ENCODE data around the gene WHRN. TPM values are rescaled to one million over a fixed set of nuclear protein-coding genes. Genes with fewer than 3 reads are reported as not detected.

WHRN gene
- total RNA-seq, 1 donor from 2014 or later: 0.52 TPM

DNA sequence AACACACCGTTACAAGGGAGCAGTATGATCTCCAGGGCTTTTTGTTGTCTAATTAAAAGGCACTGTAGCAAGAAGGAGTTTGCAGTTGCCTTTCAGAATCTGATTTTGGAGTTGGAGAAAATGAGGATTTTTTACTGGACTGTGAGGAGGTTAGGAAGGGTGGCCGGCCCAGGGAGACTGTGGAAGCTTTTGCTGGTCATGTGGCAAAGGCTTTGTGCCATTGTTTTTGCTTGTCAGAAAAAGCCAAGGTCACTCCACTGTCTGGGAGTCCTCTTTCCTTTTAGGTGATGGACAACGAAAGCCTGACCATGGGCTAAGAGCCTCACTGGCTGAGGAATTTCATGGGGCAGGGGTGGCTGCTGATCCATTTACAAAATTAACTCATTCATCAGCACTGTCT is 10.3 kb upstream of the WHRN start:
- intact Hi-C loops (cut with micrococcal nuclease): no loop called here

DNA sequence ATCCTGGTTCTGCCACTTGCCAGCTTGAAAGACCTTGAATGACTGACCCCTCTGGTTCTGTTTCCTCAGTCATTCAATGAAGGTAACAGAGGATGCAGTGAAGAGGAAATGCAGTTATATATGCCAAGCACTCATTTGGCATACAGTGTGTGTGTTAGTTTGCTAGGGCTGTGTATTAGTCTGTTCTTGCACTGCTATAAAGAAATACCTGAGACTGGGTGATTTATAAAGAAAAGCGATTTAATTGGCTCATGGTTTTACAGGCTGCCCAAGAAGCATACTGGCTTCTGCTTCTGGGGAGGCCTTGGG is 8.6 kb upstream of the WHRN start:
- intact Hi-C loops (cut with micrococcal nuclease): no loop called here

DNA sequence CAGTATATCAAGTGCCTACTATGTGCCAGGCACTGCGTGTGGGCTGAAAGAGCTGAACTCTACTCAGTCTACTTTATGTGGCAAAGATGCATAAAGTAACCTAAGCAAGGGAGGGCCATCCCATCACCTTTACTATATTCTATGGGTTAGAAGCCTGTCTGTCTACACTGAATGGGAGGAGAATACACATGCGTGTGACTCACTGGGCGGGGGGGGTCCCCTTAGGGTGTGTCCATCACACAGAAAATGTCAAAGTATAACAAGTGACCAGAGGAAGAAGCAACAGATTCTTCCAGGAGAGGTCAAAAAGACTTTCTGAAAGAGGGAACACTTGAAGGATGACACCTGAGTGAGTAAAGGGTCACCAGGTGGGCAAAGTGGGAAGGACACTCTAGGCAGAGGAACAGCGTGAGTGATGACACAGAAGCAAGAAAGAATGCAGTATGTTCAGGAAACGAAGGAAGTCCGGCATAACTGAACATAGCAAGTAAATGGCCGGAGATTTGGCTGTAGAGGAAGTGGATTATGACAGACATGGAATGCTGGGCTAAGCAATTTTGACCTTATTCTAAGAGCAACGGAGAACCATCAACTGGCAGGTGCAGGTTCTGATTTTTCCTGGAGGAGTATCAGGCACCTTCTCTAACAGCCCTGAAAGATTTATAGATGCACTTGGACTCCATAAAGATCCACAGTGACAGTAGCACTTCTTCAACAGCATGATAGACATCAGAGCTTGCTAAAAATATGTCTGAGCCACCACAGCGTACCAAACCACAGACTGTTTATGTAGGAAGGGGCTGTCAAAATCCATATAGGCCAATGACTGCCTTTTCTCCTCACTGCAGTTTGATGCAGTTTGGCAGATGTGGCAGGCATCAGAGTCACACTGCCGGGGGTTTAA is 8.0 kb upstream of the WHRN start:
- intact Hi-C loops (cut with micrococcal nuclease): no loop called here

DNA sequence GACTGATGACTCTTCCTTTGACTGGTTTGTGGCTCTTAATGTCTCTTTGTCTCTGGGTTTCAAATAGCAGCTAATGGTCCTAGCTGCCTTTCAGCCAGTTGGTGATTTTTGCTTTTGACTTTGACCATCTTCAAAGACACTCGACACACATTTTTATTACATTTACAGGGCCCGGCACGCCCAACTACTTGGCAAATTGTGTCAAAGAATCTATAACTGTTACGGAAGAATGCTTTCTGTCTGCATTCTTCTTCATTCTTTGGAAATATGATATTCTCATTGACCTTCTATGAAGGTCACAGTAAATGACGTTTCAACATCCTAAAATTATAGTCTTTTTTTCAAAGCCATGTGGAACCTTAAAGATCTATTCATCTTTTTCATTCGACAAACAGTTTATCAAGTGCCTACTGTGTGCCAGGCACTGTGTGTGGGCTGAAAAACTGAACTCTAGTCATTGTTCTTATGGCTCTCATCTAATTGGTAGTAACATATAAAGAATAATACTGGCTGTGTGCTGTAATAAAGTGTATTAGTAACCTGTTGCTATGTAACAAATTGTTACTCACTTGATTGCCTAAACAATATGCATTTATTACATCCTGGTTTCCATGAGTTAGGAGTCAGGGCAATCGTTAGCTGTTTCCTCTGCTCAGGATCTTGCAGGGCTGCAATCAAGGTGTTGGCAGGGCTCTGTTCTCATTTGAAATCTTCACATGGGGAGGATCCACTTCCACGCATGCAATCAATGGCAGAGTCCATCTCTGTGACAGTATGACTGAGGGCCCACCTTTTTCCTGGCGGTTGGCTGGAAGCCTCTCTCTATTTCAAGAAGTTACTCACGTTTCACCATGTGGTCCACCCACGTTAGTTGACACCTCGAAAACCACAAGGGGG is 7.0 kb upstream of the WHRN start:
- intact Hi-C loops (cut with micrococcal nuclease): no loop called here

DNA sequence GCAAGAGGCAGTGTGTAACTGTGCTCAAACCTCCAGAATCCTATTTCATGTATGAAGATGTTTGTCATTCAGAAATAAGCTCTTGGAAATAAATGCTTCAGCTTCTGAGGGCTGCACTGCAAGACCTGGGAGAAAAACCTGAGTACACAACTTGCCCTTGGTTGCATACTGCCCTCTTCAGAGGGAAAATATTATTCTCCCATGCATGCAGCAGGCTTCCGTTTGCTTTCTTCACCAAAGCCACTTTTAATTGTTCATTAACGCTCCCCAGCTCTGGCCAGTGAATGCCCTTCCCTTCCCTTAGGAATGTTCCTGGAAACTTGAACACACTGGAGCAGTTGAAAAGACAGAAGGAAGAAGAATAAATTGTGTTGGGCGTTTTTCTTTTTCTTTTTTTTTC is 2.5 kb upstream of the WHRN start:
- intact Hi-C loops (cut with micrococcal nuclease): loop anchor here (1.0 to 5.0 kb wide), 4 partner anchors 20 to 169 kb away; no protein-coding TSS in a partner anchor

DNA sequence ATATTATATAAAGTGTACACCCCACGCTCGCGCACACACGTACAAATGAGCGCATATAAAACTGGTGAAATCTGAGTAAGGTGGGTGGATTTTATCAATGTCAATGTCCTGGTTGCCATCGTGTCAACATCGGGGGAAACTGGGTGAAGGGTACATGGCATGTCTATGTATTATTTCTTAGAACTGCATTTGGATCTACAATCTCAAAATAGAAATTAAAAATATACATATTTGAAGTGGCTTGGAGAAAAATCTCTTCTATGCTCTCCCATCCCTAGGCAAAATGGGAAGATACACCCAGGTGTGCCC is 763 bp upstream of the WHRN start:
- intact Hi-C loops (cut with micrococcal nuclease): loop anchor here (2.0 to 5.0 kb wide), 2 partner anchors 146 to 167 kb away; no protein-coding TSS in a partner anchor

DNA sequence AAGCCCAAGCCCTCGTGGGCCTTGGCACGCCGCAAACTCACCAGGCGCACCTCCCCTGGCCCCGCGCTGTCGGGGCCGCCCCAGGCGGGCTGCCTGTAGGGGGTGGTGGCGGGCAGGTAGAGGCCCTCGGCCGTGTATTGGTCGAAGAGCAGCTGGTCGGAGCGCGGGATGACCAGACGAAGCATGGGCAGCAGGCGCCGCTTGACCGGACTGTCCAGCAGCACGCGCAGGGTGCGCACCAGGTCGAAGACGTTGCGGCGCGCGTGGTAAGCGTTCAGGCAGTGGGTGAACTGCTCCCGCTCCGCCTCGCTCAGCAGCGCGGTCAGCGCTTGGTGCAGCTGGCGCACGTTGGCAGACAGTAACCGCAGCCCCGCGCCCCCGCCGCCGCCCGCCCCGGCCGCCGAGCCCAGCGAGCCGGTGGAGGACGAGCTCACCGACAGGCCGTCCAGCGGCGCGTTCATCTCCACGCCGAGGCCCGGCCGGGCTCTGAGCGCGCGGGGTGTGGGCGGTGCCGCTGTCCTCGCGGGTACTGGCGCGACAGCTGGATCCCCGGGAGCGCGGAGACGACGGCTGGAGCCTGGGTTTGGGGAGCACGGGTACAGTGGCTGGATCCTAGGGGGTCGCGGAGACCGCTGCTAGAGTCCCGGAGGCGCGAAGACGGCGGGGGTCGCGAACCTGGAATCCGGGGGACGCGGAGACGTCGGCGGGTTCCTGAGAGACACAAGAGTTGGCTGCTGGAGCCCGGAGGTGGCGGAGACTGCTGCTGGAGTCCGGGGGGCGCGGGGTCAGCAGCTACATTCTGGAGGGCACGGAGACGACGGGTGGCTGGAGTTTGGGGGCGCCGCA is 709 bp downstream of the WHRN start:
- intact Hi-C loops (cut with micrococcal nuclease): loop anchor here (1.0 to 5.0 kb wide), 3 partner anchors 83 to 148 kb away; partner anchors contain the start of gene ATP6V1G1

DNA sequence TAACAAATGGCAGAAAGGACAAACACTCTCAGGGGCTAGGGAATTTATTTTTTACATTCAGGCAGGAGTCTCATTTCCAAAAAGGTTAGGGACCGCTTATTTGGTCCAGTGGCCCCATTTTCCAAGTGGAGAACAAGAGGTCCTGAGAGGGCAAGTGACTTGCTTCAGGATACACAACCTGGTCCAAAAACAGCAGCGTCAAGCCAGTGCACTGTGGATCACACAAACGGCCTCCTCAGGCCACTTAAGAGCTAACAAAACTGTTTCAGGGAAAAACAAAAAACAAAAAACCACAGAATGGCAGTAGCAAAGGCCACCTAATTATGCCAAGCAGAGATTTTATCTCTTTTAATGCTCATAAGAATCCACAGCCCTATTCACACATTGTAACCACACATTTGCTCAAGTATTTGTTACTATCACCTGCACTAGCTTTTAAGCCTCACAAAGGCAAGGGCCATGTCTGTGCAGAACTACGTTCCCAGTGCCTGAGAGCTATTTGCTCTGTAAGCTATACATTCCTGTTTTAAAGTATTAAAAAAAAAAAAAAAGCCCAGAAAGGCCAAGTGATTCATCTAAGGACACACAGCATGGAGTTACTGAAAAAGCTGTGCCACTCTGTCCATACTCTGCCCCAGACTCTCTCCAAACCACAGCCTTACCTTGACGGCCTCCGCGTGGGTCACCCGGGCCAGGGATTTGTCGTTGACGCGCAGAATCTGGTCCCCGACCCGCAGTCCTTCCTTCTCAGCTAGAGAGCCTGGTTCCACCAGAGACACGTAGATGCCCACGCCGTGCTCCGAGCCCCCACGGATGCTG is 1.5 kb downstream of the WHRN start:
- intact Hi-C loops (cut with micrococcal nuclease): no loop called here

DNA sequence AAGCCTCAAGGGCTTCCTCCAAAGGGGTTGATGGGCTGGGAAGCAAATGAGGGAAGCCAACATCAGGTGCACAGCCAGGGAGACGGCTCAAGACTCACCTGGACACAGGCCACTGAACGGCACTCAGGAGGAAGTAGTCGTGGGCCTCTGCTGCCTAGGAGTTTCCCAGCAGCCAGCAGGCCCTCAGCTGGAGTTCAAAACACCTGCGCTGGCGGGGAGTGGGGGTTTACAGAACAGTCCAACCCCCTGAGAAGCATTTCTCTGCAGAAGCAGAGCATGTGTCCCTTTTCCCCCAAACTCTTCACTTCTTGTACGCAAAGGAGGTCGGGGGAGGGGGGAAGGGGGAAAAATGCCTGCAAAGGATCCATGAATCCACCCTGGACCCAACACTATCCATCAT is 2.3 kb downstream of the WHRN start:
- intact Hi-C loops (cut with micrococcal nuclease): no loop called here

DNA sequence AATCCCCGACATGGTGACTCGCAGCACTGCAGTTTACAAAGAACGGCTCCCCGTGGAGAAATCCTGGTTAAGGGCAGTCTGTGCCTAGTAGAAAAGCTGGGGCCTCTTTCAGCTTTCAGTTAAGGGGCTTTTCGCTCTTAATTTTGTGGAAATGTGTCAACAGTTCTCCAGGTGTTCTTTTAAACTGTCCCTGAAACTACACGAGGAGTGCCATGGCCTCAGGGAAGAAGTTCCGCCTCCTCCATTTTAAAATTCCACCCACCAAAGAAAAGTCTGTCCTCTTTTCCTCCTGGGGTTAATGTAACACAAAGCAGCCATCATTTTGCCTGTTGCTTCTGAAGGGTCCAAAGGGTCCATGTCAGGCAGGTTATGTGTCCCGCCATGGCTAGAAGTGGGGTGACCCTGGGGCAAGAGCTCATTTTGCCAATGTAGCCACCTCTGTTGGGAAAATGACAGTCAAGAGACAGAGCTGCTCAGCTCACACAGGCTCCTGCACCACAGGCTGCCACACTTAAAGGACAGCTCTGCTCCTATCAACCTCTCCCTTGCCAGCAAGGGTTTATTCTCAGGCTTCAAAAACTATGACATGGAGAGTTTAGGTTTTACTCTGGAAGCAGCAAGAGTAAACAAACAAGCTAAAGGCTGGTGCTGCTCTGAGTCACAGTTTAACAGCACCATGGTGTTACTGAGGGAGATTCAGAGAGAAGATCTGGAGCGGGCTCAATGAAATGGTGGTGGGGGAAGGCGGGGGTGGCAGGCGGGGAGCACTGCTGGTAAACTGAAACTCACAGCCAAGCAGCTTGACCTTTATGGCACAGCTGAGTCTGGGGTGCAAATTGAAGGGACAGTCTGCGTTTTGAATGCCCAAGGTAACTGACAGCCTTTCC is 3.2 kb downstream of the WHRN start:
- intact Hi-C loops (cut with micrococcal nuclease): no loop called here

DNA sequence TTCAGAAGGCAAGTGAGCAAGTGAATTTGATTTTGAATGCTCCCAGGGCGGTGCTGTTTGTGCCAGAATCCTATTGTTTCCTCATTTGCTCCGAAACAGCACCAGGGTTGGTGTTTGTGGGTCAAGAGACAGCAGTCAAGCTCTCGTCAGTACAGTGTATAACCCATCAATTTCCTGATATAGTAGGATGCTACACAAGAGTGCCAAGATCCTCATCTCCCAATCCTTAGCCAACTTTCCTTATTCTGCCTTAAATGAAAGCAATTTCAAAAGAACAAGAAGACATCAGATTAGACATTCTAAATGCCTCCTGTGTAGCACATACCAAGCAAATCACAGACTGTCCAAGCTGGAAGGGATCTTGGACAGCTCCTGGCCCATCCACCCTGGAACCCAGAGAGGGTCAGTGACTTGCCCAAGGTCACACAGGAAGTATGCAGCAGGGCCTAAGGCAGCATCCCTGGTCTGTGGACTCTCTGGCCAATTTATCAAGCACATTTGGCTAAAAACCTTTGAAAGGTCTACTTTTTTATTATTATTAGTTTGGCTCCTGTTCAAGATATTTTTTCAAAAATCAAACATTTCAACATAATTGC is 4.5 kb downstream of the WHRN start:
- intact Hi-C loops (cut with micrococcal nuclease): no loop called here

DNA sequence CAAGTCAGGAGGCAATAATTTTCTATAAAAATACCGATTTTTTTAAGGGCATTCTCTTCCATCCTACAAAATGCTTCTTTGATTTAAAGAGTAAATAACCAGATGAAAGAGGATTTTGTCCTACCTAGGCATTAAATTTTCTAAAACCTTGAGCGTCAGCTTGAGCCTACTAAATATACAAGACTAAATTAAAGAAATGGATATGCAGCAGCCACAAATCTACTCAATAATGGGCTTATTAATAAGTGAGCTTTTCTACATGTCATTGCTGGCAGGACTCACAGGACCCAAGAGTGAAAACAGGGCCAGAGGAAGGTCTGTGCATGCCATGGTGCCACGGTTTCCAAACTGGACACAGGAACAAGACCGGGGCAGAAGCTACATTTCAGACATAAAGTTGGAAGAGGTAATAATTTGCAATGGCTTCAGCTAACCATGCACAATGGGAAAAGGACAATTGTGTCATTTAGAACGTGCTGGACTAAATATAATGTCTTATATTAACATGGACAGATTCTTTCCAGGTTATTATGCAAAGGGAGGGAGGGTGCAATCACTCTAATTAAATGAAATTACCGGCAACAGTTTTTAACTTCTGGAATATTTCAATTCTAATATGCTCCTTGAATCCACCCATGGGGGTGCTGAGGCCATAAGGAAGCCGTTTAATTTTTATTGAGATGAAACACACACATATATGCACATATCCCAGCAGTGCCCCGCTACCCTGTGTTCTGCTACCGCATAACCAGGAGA is 5.2 kb downstream of the WHRN start:
- intact Hi-C loops (cut with micrococcal nuclease): no loop called here

DNA sequence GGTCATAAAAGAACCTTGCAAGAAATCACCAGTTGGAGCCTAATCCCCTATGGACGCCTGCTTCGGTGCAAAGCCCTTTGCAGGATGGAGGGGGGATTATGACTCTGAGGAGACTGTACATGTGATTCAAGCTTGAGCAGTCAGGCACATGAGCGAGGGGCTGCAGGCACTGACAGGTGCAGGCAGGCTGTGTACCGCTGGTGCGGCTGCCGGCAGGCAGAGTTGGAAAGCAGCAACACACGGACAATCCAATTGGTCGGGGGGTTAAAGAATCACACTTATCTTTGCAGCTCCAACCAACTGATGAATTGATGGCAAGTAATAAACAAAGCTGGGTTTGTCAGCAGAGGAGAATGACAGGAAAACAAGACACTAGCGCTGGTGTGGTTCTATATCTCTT is 5.7 kb downstream of the WHRN start:
- intact Hi-C loops (cut with micrococcal nuclease): no loop called here

DNA sequence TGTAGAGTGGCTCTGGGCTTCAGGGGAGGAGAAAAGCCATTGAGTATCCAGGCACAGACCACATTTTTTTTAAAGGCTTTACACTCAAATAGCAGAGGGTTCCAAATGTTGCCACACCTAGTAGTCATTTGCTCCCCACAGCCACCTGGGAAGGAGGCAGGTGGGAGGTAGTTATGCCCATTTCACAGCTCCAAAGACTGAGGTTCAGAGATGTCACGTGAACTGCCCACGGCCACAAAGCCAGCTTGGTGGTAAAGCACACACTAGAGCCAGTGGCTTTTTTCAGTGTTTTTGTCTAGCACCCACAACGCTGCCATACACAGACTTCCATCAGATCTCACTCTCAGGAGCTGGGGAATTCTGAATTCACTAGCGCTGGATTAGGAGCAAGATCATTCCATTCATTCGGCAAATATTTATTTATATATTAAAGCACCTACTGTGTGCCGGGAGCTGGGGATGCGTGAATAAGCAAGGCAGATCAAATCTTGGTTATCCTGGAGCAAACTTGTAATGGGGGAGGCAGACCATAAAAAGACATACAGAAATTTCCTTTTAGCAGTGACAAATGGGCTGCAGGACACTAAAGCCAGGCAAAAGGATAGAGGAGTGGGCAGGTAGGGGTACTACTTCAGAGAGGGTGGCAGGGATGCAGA is 7.4 kb downstream of the WHRN start:
- intact Hi-C loops (cut with micrococcal nuclease): no loop called here

DNA sequence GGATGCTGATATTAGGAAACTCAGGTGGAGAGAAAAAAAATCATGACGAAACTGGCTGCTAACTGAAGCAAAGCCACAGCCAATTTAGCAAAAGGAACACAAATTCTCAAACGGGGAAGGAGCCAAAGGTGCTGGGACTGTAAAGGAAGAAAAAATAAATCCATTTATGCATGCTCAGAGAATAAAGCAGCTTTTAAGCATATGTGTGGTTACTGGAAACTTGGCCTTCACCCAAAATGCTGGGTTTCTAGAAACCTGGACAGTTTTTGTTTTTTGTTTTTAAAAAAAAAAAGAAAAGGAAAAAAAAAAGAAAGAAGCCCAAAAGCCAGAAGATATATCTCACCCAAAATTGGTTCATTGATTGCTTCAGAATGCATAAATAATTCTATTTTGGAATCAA is 8.0 kb downstream of the WHRN start:
- intact Hi-C loops (cut with micrococcal nuclease): no loop called here

DNA sequence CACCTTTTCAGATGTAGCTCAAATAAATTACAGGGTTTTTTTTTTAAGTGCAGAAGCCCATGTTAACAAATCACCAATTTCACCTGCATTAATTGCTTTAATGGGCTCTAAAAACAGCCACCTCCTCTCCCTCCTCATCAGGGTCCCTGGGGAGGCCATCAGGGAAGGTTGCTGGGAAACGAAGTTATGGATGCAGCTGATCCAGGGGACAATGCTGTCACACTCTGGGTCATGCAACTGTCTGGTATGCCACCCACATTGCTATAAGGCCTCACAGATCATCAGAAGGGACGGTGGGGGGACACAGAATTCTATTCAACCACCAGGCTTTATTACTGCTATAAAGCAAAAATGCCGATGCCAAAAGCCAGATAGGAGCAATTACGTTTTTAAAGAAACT is 9.3 kb downstream of the WHRN start:
- intact Hi-C loops (cut with micrococcal nuclease): no loop called here

DNA sequence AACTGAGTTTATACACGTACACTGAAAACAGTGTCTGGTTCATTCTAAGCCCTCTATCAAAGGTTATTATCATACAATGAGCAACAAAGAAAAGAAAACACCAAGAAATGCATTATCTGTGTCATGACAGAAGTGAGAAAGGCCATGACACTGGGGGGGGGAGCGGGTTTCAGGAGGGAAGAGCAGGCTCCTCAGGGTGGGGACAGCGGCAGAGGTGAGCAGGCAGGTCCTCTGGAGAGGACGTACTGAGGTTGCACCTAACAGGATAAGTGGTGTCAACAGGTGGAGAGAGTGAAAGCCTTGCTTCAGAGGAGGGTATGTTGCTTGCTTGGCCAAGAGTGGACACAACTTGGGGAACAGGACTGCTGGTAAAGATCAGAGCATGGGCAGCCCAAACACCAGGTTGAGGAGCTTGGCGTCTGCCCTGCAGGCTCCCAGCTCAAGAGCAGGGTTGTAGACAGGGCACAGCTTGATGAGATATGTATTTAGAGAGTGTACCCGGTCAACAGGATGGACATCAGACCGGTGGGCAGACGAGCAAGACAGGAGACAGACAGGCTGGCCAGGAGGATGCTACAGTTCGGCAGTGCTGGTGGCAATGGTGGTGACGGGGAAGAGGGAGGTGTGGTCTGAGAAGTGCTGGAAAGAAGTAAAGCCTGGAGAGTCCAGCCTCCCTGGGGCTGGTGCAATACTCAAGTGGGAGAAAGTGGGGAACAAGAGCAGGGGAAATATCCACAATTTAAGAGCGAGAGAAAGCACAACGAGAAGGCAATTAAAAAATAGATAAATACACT is 10.3 kb downstream of the WHRN start:
- intact Hi-C loops (cut with micrococcal nuclease): no loop called here
